HG02870 (cell line): Measurements from ENCODE around the gene COL15A1.
"Not testable (repeated sequence)": the region's sequence is repeated elsewhere in the genome, so short reads cannot be mapped to it uniquely, and the experiment has no call there.

Experiments
- ATAC-seq: cut with Tn5 transposase; IDR thresholded peaks from one replicate; pipeline ENCODE4 v1.9.1; 2021; ENCODE audit warnings: mild to moderate bottlenecking, moderate library complexity; ENCODE audit not compliant: unreplicated experiment

Gene COL15A1

DNA sequence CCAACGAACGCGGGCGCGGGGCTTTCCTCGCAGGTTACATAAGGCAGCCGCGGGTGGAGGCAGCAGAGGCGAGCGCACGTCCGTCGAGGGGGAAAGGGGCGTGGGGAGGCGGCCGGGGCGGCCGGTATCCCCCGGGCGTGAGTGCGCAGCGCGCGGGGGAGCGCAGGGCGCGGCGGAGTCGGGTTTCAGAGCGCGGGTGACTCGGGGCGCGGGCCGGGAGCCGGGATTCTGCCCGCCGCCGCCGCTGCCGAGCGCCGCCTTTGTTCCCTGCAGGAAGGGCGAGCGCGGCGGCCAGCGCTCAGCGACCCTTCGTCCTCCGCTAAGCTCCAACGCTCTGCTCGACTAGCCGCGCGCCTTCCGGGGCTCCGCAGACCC lies at the start of gene COL15A1:
TSS of gene COL15A1 (plus strand) at position 226 of the 375 bp plus-strand sequence. CDS start 155 bp downstream, outside the sequence.
- ATAC-seq, result no peak

DNA sequence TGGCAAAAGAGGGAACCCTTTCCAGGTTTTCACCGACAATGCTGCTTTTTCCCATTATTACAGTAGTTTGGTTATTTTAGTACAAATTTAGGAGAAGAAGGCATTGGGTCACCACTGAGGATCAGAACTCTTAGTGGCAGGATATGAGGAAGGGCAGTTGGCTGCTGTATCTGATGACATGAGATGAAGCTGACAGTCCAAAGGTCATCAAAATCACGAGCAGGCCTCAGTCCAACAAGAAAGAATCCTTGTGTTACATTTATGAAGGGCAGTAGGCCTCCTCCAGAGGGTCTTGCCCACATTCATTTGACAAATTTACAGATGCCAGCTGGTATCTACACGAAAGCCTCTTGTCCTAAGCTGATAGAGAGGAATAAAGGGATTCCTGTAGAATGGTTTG lies 49.5 kb upstream of the COL15A1 start:
- no peak for ATAC-seq

DNA sequence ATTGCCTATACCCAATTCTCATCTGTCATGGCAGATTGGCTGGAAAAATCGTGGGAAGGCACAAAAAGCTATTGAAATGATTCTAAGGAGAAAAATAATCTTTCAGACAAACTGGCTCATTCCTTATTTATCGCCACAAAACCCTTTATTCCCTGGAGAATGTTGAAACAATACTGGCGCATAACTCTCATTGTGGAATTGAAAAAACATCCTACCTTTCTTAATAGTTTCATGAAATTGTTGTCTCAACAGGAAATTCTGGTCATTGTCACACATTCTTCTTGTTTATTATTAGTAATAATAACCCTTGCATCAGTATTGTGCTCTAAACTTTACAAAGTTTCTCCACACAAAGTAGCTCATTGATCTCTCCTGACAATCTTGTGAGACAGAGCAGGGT lies 48.9 kb upstream of the COL15A1 start:
- no peak for ATAC-seq

DNA sequence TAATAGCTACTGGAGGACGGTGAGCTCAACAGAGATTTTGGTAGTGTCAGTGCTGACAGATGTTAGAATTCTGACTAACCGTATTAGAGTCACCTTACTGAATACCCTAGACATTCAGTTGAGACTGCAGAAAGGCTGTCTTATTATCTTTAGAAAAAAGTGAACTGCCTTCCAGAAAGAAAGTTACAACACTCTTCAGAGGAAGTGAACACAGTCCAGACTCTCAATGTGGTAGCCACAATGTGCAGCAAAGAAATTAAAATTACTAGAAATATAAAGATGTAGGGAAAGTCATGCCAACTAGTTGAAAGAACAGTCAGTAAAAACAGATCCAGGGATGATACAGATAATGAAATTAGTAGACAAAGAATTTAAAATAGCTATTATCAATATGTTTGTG lies 47.1 kb upstream of the COL15A1 start:
- ATAC-seq, result no peak

DNA sequence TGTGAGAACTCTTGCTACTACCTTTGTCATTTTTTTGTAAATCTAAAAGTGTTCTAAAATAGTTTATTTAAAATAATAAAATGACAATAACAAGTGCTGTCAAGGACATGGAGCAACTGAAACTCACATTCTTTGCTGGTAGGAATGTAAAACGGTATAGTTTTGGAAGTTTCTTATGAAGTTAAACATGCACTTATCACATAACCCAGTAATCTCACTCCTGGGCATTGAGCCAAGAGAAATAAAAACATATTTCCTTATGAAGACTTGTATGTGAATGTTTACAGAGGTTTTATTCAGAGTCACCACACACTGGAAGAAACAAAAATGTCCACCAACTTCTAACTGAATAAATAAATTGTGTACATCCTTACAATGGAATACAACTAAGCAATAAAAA lies 46.0 kb upstream of the COL15A1 start:
- ATAC-seq, result no peak

DNA sequence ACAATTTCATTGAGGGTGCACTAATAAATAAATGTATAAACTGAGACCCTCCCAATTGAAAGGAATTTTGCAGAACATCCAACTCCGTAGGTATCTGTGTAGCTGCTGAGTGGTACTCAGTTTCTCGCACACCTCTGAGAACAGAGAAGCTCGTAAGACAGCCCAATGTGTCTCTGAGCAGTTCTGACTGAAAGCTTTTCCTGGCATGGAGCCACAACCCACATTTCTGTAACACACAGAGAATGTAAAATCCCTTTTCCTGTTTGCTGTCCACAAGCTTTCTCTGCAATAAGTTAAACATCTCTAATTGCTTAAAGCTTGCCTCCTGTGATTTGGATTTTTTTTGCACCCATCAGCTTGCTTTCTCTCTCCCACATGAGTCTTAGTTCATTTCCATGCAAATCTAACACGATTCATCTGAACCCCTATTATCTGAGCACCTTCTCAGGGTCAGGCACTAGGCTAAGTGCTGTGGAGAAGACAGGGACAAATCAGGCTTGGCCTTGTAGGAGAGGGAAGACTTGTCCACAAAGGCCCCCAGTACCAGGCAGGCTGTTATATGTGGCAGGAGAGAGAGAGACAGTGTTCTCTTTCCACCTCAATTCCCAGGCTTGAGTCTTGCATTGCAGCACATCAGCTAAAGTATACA lies 44.2 kb upstream of the COL15A1 start:
- ATAC-seq, result no peak

DNA sequence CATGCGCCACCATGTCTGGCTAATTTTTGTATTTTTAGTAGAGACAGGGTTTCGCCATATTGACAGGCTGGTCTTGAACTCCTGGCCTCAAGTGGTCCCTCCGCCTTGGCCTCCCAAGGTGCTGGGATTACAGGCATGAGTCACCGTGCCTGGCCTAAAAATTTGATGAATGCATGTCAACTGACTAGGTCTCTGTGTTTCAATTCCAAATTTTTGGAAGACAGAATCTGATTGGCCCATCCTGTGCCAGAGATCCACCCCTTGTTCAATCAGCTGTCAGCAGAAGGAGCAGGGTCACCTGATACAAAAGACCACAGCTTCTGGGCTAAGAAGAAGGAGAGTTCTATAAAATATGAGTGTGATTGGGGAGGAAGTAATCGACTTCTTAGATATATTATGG lies 43.5 kb upstream of the COL15A1 start:
- no peak for ATAC-seq

DNA sequence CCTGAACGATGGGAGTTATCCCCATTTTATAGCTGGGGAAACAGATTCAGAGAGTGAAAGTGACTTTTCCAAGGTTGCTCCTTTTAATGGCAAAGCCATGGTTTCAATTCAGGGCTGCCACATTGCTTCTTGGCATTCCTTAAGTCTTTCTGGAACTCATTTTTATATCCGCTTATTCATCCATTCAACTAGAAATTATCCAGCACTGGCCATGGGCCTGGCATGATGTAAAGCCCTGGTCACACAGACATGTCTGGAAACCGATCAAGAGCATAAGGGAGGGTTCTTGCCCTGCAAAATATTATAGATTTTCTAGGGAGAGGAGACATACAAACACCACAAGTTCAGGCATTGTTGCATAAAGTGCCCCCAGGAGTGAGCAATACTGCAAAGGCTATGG lies 43.0 kb upstream of the COL15A1 start:
- no peak for ATAC-seq

DNA sequence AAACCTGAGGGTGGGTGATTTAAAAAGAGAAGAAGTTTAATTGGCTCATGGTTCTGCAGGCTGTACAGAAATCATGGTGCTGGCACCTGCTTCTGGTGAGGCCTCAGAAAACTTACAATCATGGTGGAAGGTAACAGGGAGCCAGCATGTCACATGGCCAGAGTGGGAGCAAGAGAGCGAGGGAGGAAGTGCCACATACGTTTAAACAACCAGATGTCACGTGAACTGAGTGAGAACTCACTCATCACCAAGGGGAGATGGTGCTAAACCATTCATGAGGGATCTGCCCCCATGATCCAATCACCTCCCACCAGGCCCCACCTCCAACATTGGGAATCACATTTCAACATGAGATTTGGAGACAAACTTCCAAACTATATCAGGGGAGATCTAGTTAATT lies 41.9 kb upstream of the COL15A1 start:
- ATAC-seq, result not testable (repeated sequence)

DNA sequence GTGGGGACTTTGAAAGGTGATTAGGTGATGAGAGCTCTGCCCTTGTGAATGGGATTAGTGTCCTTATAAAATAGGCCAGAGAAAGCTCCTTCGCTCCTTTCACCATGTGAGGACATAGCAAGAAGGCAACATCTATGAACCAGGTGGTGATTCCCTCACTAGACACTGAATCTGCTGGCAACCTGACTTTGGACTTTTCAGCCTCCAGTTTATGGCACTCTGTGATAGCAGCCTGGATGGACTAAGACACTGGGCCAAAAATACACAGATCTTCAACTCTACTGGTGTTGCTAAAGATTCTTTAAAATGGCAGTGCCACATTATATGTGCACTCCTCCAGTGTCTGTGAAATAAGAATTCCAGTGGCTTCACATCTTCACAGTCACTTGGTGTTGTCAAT lies 41.2 kb upstream of the COL15A1 start:
- no peak for ATAC-seq

DNA sequence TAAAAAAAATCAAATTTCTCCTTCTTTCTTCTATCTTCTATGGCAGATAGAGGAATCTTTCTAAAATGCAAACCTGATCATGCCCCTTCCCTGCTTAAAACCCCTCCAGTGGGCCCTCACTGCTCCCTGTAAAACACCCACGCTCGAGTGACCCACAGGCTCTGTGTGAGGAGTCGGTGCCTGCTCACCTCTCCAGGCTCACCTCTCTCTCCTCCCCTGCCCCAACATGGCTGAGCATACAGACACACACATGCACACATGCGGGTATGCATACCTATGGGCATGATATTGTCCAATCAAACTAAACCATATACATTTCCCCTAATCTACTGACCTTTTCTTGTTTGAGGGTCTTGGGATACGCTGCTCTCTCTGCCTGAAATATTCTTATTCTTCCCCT lies 40.8 kb upstream of the COL15A1 start:
- no peak for ATAC-seq

DNA sequence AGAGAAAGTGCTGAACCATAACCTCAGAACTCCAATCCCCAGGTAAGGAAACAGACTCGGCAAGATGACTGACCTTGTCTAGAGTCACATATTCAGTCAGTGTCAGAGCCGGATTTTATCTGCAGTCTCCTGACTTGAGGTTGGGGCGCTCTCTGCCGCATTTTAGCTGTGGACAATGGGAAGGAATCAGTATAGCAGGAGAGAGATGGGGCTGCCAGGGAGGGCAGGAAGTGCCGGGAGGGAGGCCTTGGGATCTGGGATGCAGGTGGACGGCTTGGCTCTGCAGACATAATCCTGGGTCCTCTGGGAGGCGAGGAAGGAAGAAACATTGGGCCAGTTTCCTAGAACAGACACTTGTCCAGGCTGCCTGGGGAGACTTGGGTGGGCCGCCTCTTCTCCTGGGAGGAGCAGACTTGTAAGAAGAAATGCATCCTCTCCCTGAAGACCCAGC lies 39.7 kb upstream of the COL15A1 start:
- ATAC-seq, result no peak

DNA sequence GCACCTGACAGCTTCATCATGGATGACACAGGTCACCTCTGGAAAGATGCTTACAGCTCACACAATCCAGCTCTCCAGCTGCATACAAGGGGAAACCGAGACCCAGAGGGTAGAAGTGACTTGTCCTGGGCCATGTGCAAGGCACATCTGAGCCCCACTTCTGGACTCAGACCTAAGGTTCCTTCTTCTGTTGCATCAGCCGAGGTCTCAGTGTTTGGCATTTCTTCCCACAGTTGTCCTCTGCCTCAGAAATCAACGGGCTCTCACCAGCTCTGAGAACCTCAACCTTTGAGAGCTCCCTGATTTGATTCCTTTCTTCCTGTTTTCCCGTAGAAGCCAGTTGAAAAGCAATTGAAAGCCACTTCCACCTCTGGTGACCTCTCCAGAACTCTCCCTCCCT lies 38.7 kb upstream of the COL15A1 start:
- no peak for ATAC-seq

DNA sequence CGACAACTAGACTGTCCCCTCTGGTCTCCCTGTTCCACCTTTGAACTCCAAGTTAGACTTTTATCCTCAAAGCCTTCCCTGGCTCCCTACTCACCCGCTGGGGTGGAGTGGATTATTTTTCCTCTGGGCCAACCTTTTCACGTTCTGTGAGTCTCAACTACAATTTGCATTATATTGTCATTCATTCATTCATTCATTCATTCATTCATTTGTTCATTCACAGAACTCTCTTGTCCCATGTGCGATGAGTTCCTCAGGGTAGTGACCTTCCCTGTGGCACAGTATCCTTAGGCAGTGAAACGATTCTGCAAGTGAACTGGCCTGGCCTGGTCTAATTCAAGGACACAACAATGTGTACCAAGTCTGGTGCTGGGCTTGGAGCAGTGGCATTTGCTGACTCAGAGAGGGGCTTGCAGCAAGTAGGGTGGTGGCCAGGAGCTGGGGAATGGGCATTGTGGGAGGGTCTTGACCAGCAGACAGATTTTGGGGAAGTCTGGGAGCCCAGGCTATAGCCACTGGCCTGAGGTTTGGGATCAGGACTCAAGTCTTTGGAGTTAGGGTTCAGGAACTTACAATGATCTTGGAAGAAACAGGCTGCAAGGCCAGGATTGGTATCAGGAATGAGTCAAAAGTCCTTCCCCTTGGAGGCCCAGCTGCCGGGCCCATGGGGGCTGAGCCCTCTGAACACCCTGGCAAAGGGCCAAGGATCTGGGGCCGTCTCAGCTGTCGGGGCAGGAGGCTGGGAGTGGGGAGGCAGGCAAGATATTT lies 37.2 kb upstream of the COL15A1 start:
- no peak for ATAC-seq

DNA sequence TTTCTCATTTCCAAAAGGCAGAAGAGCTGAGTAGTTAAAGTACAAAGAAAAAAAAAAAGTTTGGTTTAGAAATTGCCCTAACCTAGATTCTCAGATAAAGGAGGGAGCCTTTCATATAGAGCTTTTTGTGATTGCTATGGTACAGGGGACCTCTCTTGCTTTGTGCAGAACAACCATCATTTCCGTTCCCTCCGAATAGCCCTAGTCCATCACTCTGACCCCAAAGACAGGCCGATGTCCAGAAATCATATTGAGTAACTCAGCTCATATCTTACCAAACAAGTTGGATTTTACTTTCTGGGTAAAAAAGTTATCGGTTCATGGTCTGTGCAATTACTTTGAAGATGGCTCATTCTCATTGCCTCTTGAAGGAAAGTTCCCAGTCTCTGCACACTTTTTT lies 36.7 kb upstream of the COL15A1 start:
- ATAC-seq, result no peak

DNA sequence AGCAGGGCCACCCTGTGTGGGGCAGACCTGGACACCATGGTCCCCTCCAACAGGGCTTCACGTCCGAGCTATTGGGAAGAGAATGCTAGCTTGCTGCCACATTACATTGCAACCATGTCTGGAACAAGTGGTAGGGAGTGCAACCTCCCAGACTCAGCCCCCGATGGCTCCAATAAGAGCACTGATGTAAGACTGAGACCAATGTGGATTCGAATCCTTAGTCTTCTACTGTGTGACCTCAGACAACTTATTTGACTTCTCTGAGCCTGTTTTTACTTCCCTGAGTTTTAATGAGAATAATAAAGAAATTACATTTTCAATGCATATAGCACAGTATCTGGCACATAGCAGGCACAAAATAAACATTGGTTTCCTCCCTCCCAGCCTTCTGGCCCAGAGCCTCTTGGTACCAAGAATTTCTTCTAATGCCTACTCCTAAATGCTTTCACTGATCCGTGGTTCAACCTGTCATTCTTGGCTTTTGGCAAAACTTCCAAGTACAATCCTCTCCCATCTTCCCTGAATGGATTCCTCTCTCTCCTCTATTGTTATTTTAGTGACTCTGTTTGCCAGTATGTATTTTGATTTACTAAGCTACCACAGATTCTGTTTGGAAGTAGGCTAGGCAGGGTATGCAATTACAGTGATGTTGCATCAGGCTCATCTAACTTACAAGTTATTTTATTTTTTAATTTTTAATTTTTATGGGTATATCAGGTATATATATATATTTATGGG lies 34.6 kb upstream of the COL15A1 start:
- no peak for ATAC-seq

DNA sequence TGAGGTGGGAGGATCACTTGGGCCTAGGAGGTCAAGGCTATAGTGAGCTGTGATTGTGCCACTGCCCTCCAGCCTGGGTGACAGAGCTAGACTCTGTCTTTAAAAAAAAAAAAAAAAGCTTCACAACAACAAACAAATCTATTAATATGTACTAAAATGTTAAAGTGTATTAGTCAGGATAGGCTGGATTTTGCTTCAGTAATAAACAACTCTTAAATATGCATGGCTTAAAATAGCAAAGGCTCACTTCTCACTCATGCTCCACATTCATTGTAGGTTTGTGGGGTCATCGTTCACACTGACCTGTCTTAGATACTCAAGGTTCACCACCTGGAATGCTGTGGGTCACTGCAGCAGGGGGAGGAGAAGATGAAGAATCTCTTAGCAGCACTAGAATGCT lies 33.8 kb upstream of the COL15A1 start:
- no peak for ATAC-seq

DNA sequence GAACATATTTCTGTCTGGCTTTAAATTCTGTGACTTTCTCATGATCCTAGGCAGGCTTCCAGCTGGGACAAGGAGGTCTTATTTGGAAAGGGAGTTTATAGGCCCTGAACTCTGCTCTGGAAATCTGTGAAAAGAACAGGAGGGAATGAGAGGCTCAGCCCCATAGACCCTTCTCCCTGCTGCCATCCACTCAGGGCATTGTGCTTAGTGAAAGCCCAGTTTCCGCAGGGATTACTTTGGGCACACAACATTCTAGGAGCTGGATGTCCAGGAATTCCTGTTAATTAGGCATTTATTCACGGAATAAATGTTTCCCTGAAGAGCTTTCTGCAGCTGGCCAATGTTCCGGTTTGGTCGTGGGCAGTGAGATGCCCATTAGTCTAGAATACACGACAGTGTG lies 32.7 kb upstream of the COL15A1 start:
- no peak for ATAC-seq

DNA sequence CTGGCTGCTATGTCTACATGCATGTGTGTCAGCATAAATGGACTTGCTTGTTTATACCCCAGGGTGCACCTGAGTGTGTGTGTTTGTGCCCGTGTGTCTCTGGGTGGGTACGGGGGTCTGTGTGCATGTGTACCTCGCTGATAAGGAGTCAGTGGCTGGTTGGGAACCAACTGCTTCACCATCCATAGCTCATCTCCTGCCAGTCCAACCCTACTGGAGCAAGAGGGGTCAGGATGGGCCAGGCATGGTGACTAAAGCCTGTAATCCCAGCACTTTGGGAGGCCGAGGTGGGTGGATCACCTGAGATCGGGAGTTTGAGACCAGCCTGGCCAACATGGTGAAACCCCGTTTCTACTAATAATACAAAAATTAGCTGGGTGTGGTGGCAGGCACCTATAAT lies 32.0 kb upstream of the COL15A1 start:
- ATAC-seq, result not testable (repeated sequence)

DNA sequence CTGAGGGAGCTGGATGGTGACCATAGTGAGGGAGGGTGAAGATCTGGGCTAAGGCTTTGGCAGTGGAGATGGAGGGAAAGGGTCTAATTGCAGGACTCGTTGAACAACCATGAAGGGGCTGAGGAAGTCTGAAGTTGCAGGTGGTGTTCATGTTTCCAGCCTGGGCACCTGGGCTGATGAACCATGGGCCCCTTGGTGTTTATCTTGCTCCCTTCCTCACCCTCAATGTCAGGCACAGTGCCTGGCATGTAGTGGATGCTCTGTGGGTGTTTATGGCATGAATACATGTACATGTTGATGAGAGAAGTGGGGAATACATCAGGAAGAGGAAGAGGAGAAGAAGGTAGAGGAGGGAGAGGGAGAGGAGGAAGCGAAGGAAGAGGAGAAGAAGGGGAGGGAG lies 31.3 kb upstream of the COL15A1 start:
- no peak for ATAC-seq

DNA sequence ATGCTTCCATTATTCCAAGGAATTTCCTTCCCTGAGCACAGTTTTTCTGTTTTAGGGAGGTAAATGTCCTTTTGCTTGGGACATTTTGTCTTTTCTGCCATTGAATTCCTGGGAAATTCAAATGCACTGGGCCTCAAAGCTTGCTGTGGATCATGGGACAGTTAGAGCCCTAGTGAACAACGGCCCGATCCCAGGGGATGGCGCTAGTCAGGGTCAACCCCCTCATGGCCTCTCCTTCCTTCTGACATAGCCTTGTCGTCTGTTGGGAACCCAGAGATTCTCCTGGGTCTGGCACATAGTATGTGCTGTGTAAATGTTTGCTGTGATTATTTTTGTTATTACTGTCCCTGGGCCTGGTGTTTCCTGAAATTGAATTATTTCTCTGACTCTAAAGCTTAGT lies 30.7 kb upstream of the COL15A1 start:
- no peak for ATAC-seq

DNA sequence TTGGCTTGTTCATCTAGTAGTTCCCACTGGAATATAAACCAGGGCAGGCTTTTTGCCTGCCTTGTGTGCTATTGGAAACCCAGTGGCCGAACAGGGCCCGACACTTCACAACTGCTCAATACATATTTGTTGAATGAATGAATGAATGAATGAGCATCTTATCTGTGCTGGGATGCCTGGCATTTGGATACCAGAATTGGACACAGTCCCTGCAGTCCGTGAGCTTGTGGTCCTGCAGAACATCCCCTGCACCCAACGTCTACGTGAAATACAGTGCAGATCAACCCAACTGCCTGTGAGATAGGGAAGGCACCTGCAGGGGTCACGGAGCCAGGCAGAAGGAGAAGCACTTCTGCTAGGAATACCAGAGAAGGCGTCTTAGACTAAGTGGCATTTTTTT lies 30.0 kb upstream of the COL15A1 start:
- ATAC-seq, result no peak
